ENCODE measurements around the gene LRCH1. TPM values are rescaled to one million over a fixed set of nuclear protein-coding genes. Genes with fewer than 3 reads are reported as not detected.

LRCH1 gene
- total and polyA plus RNA-seq, 2 of the 13 experiments (the other 11 are each of a cell fraction or from before 2014, with no cell fraction given): 4.1 to 12.6 TPM

GRCh38 chr13:46606970-46607369 lies 54.0 kb downstream of the LRCH1 start:
- no peak overlapping the region for H3K4me2 ChIP-seq (ENCODE audit: low read depth, low read length)
- no peaks in the 10 kb centered on the region for H3K36me3 ChIP-seq (replicated peaks in 1 of 2; ENCODE audit: control insufficient read depth in 1 of 2, insufficient read depth in 2 of 2, low read length in 2 of 2)
- peaks cover 81% of the 10 kb centered on the region for H3K4me1 ChIP-seq (ENCODE audit: insufficient read depth, low read length)
- no peaks in the 10 kb centered on the region for H3K9me3 ChIP-seq (ENCODE audit: low read length)
- no peak overlapping the region for H3K4me3 ChIP-seq (replicated peaks in 1 of 3; ENCODE audit: insufficient read depth in 1 of 3, low read depth in 2 of 3, low read length in 3 of 3)
- no peaks in the 10 kb centered on the region for H3K27me3 ChIP-seq (ENCODE audit: control insufficient read depth in 1 of 2, insufficient read depth in 2 of 2, low read length in 2 of 2)
- in situ Hi-C loops (cut with HindIII; ENCODE audit: extremely low pct_ligation_motif_present, low pct_unique_long_range_greater_than_20kb) (no loop called here), intact Hi-C loops (cut with micrococcal nuclease; ENCODE audit: unreplicated experiment) (loop anchor here (2.0 to 5.0 kb wide), 3 partner anchors 40 to 75 kb away; no protein-coding TSS in a partner anchor)
- BruUV-seq (replicated peaks): no TSS peak
- H4K20me1 ChIP-seq (ENCODE audit: insufficient read depth, low read length): no peaks in the 10 kb centered on the region
- H3K9ac ChIP-seq (ENCODE audit: insufficient read depth, low read depth, low read length): no peak overlapping the region
- FAIRE-seq (no peak), DNase-seq (ENCODE audit: low spot score) (no peak), ATAC-seq (no peak)
- 89% methylated on average over 3 of the region's 3 CpGs for WGBS (ENCODE audit: low lambda C conversion rate)
- H2AFZ ChIP-seq (ENCODE audit: low read length): no peak overlapping the region
- CTCF ChIA-PET (ENCODE audit: low intra/inter-chr PET ratio, low total read pairs): no interaction called here
- peaks cover 58% of the 10 kb centered on the region for H3K79me2 ChIP-seq (ENCODE audit: insufficient read depth, low read length)
- POLR2A ChIA-PET: no interaction called here
- H3K27ac ChIP-seq (ENCODE audit: extremely low read length, insufficient read depth, low read length): peak overlapping the region; percentile 33
- no peak for TF ChIP-seq PATZ1 (CRISPR knock-in tag; IDR thresholded peaks at IDR 0.05)
- TF ChIP-seq ZNF180 (CRISPR knock-in tag; IDR thresholded peaks at IDR 0.05; ENCODE audit: borderline replicate concordance, low read depth): no peak
- no peak for TF ChIP-seq POLR2AphosphoS2 (IDR thresholded peaks at IDR 0.05; ENCODE audit: low read depth, low read length)
- no peak for TF ChIP-seq ZNF160 (CRISPR knock-in tag; IDR thresholded peaks at IDR 0.05)
- TF ChIP-seq ZNF567 (CRISPR knock-in tag; IDR thresholded peaks at IDR 0.05; ENCODE audit: borderline replicate concordance): no peak
- no peak for TF ChIP-seq STAT5B (CRISPR knock-in tag; IDR thresholded peaks at IDR 0.05)
- TF ChIP-seq ZNF782 (CRISPR knock-in tag; IDR thresholded peaks at IDR 0.05; ENCODE audit: borderline replicate concordance): no peak
- no peak for TF ChIP-seq NRL (CRISPR knock-in tag; IDR thresholded peaks at IDR 0.05; ENCODE audit: borderline replicate concordance)
- no peak for TF ChIP-seq SRY (CRISPR knock-in tag; IDR thresholded peaks at IDR 0.05)
- no peak for TF ChIP-seq PHF5A (CRISPR knock-in tag; IDR thresholded peaks at IDR 0.05; ENCODE audit: low read depth, unreplicated experiment)
- no peak for TF ChIP-seq SRSF4 (IDR thresholded peaks at IDR 0.05; ENCODE audit: low read depth, low read length, poor library complexity, severe bottlenecking)
- no peak for TF ChIP-seq HNF1A (IDR thresholded peaks at IDR 0.05; ENCODE audit: low read depth)
- no peak for TF ChIP-seq HNF1A (CRISPR knock-in tag; IDR thresholded peaks at IDR 0.05; ENCODE audit: borderline replicate concordance)
- no peak for TF ChIP-seq TRAFD1 (CRISPR knock-in tag; IDR thresholded peaks at IDR 0.05; ENCODE audit: borderline replicate concordance)
- no peak for TF ChIP-seq ZFYVE20 (CRISPR knock-in tag; IDR thresholded peaks at IDR 0.05; ENCODE audit: borderline replicate concordance, low read depth)
- TF ChIP-seq SRSF1 (optimal IDR thresholded peaks at IDR 0.05; ENCODE audit: low read depth, low read length): no peak
- no peak for TF ChIP-seq ZBTB3 (CRISPR knock-in tag; IDR thresholded peaks at IDR 0.05; ENCODE audit: borderline replicate concordance, low read depth)
- no peak for TF ChIP-seq ZNF563 (CRISPR knock-in tag; IDR thresholded peaks at IDR 0.05)

All from HepG2 (cell line).